Activated CD8-positive, alpha-beta memory T cell treated with anti-CD3 and anti-CD28 coated beads for 36 hours (primary cell): Measurements from ENCODE around the gene KANK2. TPM values are rescaled to one million over a fixed set of nuclear protein-coding genes. Genes with fewer than 3 reads are reported as not detected.
"Not testable (repeated sequence)": the region's sequence is repeated elsewhere in the genome, so short reads cannot be mapped to it uniquely, and the experiment has no call there.

Source experiments
- CTCF ChIA-PET: fragments of 350-600 bp; sonication (Branson Sonifier 250); formaldehyde crosslinking; loops from one replicate; lab custom pipeline; 2021; ENCODE audit warnings: antibody characterized with exemption; lab: Charles Lee
- POLR2A ChIA-PET: fragments of 350-600 bp; sonication (Branson Sonifier 250); formaldehyde crosslinking; loops from one replicate; lab custom pipeline; 2021; ENCODE audit warnings: antibody characterized with exemption; lab: Charles Lee
- total RNA-seq, 2 experiments: library from RNA; stranded (reverse); gene quantifications; one replicate each; pipeline ENCODE4 v1.2.3, GENCODE V29; 2021

The KANK2 gene
- total RNA-seq, 2 experiments from 2014 or later: 1.5 to 3.2 TPM

DNA sequence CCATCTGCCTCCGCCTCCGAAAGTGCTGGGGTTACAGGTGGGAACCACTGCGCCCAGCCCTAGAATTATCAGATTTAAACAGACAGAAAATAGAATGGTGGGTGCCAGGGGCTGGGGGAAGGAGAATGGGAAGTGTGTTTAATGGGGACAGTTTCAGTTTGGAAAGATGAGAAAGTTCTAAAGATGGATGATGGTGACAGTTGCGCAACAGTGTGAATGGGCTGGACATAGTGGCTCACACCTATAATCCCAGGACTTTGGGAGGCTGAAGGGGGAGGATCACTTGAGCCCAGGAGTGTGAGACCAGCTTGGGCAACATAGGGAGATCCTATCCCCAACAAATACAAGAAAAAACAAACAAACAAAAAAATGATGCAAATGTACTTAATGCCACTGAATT, 15.9 kb downstream of the KANK2 start:
- CTCF ChIA-PET: no interaction called here
- POLR2A ChIA-PET: no interaction called here

DNA sequence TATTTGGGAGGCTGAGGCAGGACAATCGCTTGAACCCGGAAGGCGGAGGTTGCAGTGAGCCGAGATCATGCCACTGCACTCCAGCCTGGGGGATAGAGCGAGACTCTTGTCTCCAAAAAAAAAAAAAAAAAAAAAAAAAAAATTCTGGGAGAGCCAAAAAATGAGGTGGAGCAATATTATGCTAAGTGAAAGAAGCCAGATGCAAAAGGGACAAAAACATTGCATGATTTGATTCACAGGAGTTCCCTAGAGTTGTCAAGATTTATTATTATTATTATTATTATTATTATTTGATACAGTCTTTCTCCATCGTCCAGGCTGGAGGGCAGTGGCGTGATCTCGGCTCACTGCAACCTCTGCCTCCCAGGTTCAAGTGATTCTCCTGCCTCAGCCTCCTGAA, 16.4 kb downstream of the KANK2 start:
- CTCF ChIA-PET, POLR2A ChIA-PET: not testable (repeated sequence)

DNA sequence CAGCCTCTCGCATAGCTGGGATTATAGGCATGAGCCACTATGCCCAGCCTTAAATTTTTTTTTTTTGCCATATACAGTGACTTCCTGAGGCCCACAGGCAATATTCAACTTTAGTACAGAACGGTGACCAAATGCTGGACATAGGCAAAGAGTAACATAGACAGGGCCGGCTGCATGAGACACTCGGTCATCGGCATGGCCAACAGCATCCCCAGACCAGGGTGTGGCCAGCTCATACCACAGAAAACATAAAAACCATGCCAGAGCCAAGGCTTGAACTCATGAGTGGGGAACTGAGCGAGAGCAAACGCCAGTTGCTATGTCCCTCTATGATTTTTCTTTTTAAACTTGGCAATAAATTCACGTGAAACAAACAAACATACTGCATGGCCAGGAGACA, 17.0 kb downstream of the KANK2 start:
- POLR2A ChIA-PET: no interaction called here
- CTCF ChIA-PET: no interaction called here

DNA sequence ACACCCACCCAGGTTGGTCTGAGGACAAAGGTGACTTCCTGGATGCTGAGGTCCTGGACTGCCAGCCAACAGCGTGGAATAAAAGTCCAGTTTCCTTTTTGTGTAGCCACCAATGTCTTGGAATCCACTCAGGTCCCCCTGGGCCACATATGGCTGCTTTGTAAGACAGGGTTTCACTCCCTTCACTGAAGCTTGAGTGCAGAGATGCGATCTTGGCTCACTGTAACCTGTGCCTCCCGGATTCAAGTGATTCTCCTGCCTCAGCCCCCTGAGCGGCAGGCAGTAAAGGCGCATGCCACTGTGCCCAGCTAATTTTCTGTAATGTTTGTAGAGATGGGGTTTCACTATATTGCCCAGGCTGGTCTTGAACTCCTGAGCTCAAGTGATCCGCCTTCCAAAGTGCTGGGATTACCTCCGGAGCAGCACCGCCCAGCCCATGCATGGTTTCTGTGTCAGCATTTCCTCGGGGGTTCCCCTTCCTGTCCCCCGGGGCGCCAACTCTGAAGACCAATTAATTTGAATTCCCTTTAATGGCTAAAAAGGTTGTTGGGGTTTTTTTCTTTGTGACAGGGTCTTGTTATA, 17.5 kb downstream of the KANK2 start:
- CTCF ChIA-PET: no interaction called here
- POLR2A ChIA-PET: no interaction called here

DNA sequence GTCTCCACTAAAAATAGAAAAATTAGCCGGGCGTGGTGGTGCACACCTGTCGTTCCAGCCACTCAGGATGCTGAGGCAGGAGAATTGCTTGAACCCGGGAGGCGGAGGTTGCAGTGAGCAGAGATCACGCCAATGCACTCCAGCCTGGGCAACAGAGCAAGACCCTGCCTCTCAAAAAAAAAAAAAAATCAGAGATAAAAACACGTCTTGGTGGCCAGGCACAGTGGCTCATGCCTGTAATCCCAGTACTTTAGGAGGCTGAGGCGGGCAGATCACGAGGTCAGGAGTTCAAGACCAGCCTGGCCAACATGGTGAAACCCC, 18.2 kb downstream of the KANK2 start:
- POLR2A ChIA-PET, CTCF ChIA-PET: not testable (repeated sequence)

DNA sequence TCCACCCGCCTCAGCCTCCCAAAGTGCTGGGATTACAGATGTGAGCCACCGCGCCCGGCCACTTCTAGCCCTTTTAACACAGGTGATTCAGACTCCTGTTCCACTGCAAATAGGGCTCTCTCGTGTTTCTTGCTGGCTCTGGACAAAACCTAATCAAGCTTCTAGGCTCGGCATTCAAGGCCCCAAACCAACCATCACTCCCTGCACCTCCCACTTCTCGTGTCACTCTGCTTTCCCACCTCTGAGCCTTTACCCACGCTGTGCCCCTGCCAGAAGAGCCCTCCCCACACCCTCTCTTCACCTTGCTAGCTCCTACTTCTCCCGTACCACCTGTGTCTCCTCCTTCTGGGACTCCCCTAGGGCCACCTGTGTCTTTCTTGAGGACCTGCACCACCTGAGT, 19.8 kb downstream of the KANK2 start:
- CTCF ChIA-PET: interaction anchor here (0.9 kb wide), 1 partner anchor 40 kb away, joined by 3 read pairs; no protein-coding TSS in a partner anchor
- POLR2A ChIA-PET: no interaction called here

DNA sequence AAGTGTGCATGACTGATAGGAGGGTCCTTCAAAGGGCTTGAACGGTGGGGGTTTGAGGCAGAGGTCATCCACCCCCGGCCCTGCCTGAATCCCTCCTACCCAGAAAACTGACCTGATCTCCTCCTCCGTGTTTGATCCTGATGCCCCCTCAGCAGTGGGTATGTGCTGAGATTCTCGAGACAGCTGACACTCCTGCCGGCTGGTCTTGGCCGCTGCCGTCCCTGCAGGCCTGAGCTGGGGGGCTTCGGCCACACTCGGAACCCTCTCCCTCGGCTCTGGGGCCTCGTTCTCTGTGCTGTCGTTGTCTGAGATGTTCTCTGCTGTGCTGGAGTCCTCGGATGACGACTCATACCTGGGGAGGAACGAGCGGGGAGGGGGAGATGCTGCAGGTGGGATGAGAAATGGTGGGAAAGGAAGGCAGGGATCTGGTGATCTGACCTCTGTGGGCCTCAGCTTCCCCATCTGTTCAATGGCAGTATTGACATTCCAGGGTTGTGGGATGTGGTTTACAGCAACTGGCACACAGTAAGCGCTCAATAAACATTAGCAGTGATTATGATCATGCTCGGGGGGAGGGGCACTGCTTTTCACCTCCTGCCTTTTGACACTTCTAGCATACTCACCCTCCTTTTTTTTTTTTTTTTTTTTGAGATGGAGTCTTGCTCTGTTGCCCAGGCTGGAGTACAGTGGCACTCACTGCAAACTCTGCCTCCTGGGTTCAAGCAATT, 20.7 kb downstream of the KANK2 start:
- POLR2A ChIA-PET: no interaction called here

DNA sequence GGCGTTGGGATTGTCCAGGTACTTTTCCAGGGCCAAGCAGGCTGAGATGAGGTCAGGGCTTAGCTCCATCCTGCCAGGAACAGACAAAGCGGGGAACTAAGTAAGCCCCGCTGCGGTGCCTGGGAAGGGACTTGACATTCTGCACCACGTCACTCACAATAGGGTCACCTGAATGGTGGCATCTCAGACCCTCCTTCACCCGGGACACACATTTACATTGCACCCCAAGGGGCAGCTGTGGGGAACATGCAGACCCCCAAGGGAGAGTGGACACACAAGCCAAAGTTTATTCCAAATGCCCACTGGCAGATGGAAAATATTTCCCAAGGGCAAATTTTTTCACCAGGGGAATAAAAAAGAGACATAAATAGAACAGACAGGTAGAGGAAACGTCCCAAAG, 21.4 kb downstream of the KANK2 start:
- ChIA-PET POLR2A (no interaction called here), CTCF (no interaction called here)

More for the DNA sequence above, 20.7 kb downstream of the KANK2 start:
- CTCF ChIA-PET: no interaction called here

DNA sequence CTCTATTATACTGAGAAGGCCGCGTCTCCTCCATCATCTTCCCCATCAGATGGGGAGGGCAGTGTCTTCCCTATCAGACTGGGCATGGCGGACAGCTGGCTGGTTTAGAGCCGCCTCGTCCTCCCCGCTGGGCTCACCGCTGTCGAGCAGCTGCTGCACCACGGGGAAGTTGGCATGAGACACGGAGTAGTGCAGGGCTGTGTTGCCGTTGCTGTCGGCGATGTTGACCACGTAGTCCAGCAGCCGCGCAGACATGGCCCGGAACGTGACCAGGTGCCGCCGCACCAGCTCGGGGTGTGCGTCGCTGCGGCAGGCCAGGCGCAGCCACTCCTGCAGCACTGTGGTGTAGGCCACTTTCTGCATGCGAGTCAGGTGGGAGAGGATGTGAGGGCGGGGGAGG, 23.0 kb downstream of the KANK2 start:
- ChIA-PET CTCF (no interaction called here), POLR2A (no interaction called here)

DNA sequence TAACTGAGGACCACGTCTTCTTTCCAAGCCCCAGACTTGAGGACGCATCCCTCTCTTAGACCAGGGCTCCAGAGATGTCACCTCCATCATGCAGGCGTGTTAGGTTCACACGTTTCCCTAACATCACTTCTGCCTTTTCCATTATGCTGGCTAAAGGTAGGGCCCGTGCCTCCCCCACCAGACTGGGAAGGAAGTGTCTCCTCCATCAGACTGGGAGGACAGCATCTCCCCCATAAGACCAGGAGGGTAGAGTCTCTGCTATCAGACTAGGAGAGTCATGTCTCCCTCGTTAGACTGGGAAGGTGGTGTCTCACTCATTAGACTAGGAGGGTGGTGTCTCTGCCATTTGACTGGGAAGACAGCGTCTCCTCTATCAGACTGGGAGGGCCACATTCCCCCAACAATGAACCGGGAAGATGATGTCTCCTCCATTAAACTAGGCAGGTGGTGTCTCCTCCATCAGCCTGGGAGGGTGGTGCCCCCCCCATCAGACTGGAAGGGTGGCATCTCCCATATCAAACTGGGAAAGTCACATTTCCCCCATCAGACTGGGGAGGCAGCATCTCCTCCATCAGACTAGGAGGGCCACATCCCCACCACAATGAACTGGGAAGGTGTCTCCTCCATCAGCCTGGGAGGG, 23.7 kb downstream of the KANK2 start:
- ChIA-PET CTCF (no interaction called here), POLR2A (no interaction called here)

DNA sequence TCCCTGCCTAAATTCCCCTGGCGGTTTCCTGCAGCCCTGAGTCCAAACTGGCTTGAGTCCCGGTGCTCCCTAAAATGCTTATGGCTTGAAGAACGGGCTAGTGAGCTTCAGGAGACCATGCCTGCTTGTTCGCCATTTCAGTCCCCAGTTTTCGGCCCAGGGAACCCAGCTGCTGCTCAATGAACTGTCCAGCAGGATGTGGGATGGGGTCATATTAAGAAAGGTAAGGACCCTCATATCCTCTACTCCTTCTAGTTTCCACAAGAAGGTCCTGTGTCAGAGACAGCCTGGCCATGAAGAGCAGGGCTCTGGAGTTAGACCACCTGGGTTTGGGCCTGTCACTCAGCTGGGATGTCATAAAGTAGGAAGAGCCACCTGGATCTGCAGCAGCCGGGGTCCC, 24.8 kb downstream of the KANK2 start:
- ChIA-PET POLR2A (no interaction called here), CTCF (no interaction called here)

DNA sequence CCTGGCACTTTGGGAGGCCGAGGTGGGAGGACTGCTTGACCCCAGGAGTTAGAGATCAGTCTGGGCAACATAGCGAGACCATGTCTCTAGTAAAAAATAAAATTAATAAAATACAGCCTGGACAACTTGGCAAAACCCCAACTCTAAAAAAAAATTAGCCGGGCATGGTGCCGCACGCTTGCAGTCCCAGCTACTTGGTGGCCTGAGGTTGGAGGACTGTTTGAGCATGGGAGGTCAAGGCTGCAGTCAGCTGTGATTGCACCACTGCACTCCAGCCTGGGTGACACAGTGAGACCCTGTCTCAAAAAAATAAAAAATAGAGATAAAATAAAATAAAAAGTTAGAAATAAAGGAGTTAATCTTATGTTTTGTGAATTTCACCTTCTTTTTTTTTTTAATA, 26.2 kb downstream of the KANK2 start:
- CTCF ChIA-PET: no interaction called here
- POLR2A ChIA-PET: no interaction called here

DNA sequence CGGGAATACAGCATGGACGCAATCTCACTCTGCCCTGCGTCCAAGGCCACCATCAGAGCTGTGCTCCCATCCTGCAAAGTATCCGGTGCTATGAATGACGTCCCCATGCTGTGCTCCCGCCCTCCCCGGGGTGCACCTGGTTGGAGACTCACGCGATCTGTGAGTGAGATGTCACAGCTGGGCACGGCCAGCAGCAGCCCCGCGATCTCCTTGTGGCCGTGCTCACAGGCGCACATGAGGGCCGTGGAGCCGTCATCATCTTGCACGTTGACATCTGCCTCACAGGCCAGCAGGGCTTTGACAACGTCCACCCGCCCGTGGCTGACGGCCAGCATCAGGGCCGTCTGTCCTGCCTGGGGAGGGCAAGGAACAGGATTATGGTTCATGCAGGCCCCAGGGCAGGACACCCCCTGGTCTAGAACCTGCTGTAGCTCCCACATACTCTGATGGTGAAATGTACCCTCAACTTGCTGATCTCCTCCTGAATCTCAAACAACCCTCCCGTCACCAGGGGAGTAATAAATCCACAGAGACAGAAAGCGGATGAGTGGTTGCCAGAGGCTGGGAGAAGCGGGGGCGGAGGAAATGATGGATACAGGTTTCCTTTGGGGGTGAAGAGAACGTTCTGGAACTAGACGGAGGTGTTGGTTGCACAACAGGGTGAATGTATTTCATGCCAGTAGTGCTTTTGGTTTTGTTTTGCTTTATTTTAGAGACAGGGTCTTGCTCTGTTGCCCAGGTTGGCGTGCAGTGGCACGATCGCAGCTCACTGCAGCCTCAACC, 27.3 kb downstream of the KANK2 start:
- POLR2A ChIA-PET: no interaction called here

DNA sequence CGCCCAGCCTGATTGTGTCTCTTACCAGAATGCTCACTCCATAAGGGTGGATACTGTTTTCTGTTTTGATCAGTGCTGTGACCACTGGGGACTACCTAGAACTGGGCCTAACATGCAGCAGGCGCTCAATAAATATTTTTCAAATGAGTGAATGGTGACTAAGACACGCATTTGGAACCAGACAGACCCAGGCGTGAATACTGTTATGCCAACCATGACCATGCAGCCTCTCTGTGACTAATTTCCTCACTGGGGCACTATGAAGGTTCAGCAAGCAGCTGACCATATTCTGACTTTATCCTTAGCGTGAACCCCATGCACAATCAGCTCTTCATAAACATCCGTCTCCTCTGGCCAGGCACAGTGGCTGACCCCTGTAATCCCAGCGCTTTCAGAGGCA, 28.8 kb downstream of the KANK2 start:
- ChIA-PET POLR2A (no interaction called here), CTCF (no interaction called here)

More for the DNA sequence above, 27.3 kb downstream of the KANK2 start:
- CTCF ChIA-PET: no interaction called here

DNA sequence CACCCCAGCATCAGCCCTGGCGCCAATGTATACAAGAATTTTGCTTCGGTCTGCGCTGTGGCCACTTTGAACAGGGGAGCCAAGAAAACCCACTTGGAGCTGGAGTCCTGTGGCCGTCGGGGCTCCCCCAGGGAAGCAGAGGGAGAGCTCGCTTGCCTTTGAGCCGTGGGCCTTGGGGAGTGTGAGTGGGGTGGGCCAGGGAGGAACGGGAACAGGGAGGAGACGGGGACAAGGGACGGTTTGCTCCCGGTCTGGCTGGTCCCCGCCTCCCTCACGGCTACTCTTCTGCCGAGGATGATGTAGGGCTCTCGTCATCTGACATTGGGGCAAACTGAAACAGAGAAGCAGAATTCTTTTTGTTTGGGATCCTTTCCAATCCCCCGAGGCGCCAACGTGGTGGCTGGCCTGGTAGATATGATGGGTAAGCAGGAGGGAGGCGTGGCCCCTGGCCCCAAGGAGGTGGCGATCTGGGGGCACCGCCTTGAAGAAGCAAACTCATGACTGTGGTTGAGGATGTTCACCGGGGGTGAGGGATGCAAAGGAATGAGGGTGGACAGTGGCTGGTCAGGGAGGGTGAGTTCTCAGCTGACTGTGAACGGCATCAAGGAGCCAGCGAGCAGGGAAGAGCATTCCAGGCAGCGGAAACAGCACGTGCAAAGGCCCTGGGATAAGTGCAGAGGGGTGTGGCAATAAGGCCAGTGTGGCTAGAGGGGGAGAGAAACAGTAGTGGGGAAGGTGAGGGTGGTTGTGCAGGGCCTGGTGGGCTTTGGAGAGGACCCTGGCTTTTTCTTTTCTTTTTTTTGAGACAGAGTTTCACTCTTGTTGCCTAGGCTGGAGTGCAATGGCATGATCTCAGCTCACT, 30.8 kb downstream of the KANK2 start:
- CTCF ChIA-PET: no interaction called here
- POLR2A ChIA-PET: no interaction called here

DNA sequence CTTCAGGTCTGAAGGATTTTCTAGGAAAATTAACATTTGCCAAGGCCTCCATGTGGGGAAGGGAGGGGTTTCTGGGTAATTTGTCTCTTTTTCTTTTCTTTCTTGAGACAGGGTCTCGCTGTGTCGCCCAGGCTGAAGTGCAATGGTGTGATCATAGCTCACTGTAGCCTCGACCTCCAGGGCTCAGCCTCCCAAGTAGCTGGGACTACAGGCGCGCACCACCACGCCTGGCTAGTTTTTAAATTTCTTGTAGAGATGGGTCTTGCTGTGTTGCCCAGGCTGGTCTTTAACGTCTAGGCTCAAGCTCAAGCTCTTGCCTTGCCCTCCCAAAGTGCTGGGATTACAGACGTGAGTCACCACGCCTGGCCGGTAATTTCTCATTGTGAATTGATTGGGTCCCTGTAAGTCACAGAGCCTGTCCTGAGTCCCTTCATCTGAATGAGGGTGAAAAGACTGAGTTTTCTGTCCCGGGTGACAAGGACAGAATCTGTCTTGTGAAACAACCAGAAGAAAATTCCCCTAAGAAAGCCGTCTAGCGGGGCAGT, 31.8 kb downstream of the KANK2 start:
- ChIA-PET CTCF (no interaction called here), POLR2A (no interaction called here)

DNA sequence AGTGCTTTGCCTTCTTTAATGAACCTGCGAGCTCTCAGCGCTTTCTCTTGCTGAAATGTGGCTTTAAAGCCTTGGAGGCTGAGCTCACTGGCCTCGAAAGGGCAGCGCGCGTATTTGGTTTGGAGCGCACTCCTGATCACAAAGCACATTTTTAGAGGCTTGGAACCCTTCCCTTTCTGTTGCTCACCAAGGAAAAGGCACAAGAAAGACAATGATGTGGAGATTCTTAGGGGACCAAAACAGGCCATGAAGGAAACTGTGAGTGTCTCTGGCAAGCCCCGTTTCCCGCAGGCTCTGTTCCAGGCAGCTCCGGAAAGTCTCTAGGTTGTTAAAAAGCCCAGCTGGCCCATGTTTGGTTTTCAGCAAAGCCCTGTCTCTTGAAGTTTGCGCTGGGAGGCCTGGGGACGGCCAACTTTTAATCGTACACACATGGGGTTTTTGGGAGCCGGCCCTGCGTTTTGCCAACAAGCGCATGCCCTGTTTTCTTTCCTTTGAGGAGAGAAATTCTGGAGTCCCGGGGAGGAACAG, 32.4 kb downstream of the KANK2 start:
- POLR2A ChIA-PET: no interaction called here
- CTCF ChIA-PET: no interaction called here

DNA sequence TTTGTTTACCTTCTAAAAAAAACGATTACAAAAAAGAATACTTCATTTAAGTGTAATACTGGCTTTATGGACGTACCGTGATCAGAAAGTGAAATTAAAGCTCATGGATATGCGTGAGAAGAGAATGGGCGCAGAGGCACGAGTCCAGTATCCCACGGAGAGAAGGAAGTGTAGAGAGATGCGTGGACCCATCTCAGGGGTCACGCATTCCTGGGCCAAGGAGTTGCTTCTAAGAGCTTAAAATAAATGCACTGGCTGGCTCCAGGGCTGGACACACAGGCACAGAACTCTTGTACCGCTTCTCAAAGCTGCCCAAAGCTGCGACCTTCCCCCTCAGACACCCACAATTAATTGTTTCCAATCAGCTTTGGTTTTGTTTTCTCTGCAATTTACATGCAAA, 33.0 kb downstream of the KANK2 start:
- ChIA-PET POLR2A (interaction anchor here (0.6 kb wide), 1 partner anchor 49 kb away, joined by 3 read pairs; no protein-coding TSS in a partner anchor), CTCF (interaction anchor here (0.6 kb wide), 2 partner anchors 79 to 223 kb away, joined by 3 read pairs; no protein-coding TSS in a partner anchor)

DNA sequence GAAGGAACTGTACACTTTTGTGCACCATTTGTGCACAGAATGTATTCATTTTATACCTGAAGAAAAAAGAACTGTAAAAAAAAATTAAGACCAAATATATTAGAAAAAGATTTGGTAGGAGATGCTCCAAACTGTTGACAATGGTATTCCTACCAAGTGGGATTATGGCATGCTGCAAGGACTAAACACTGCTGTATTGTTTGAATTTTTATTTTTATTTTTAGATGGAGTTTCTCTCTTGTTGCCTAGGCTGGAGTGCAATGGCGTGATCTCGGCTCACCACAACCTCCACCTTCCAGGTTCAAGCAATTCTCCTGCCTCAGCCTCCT, 36.9 kb downstream of the KANK2 start:
- POLR2A ChIA-PET, CTCF ChIA-PET: not testable (repeated sequence)
